ENCODE measurements around the gene EHF. TPM values are rescaled to one million over a fixed set of nuclear protein-coding genes. Genes with fewer than 3 reads are reported as not detected.
A peak's percentile ranks its signal among the peaks of the same experiment; 100 is the strongest.

EHF gene
- total and polyA plus RNA-seq, 8 donors: 9.9 to 53.1 (median 13.9) TPM

DNA sequence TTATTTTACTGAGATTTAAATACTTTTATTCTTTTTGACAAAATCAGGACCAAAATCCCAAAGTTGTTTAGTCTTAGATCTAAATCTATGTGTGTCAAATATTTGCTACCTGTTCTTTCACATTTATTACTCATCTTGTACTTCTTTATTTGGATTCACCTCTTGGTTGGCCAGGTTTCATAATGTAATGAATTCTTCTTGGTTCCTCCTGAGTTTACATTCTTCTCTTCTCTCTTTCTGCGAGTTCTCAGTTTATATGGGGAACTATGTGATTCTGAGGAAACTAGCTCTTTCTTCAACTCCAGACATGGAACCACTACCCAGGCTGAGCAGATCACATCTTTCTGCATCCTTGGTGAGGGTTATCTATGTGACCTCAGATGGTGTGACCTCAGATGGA lies 50.2 kb downstream of the EHF start:
- DNase-seq (no peak), ATAC-seq (no peak)
- H3K9me3 ChIP-seq: peaks cover 0 to 3% of the 10 kb centered on the region in 2 donors
- TF ChIP-seq, protein P1, sequence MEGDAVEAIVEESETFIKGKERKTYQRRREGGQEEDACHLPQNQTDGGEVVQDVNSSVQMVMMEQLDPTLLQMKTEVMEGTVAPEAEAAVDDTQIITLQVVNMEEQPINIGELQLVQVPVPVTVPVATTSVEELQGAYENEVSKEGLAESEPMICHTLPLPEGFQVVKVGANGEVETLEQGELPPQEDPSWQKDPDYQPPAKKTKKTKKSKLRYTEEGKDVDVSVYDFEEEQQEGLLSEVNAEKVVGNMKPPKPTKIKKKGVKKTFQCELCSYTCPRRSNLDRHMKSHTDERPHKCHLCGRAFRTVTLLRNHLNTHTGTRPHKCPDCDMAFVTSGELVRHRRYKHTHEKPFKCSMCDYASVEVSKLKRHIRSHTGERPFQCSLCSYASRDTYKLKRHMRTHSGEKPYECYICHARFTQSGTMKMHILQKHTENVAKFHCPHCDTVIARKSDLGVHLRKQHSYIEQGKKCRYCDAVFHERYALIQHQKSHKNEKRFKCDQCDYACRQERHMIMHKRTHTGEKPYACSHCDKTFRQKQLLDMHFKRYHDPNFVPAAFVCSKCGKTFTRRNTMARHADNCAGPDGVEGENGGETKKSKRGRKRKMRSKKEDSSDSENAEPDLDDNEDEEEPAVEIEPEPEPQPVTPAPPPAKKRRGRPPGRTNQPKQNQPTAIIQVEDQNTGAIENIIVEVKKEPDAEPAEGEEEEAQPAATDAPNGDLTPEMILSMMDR (IDR thresholded peaks at IDR 0.05): no peak
- intact Hi-C loops (cut with DNase I): no loop called here
- no peak overlapping the region for H3K27ac ChIP-seq
- no peaks in the 10 kb centered on the region for H3K36me3 ChIP-seq
- H3K4me3 ChIP-seq: no peak overlapping the region
- H3K27me3 ChIP-seq: no peaks in the 10 kb centered on the region
- H3K4me1 ChIP-seq: no peaks in the 10 kb centered on the region

GRCh38 chr11:34671946-34672345 lies 51.1 kb downstream of the EHF start:
- Histone ChIP-seq H3K4me3 (no peak overlapping the region), H3K4me1 (no peaks in the 10 kb centered on the region), H3K27me3 (no peaks in the 10 kb centered on the region), H3K36me3 (no peaks in the 10 kb centered on the region), H3K27ac (no peak overlapping the region), H3K9me3 (peaks cover 0 to 3% of the 10 kb centered on the region in 2 donors)
- intact Hi-C loops (cut with DNase I): no loop called here
- TF ChIP-seq, protein P1 (IDR thresholded peaks at IDR 0.05): no peak
- ATAC-seq: no peak
- no peak for DNase-seq

- Histone ChIP-seq H3K9me3 (peaks cover 0 to 3% of the 10 kb centered on the region in 2 donors), H3K27ac (no peak overlapping the region), H3K4me3 (no peak overlapping the region), H3K36me3 (no peaks in the 10 kb centered on the region), H3K4me1 (no peaks in the 10 kb centered on the region), H3K27me3 (no peaks in the 10 kb centered on the region)
- no peak for DNase-seq
- intact Hi-C loops (cut with DNase I): no loop called here
- ATAC-seq: no peak
- TF ChIP-seq, protein P1 (IDR thresholded peaks at IDR 0.05): no peak
Observed at GRCh38 chr11:34674038-34674437, 53.1 kb downstream of the EHF start.

- H3K4me1 ChIP-seq: no peaks in the 10 kb centered on the region
- intact Hi-C loops (cut with DNase I): no loop called here
- TF ChIP-seq, protein P1 (IDR thresholded peaks at IDR 0.05): no peak
- no peak for ATAC-seq
- no peaks in the 10 kb centered on the region for H3K36me3 ChIP-seq
- DNase-seq: no peak
- H3K27ac ChIP-seq: no peak overlapping the region
- H3K4me3 ChIP-seq: no peak overlapping the region
- H3K9me3 ChIP-seq: peaks cover 0 to 3% of the 10 kb centered on the region in 2 donors
- no peaks in the 10 kb centered on the region for H3K27me3 ChIP-seq
Observed at GRCh38 chr11:34676227-34676626, 55.3 kb downstream of the EHF start.

DNA sequence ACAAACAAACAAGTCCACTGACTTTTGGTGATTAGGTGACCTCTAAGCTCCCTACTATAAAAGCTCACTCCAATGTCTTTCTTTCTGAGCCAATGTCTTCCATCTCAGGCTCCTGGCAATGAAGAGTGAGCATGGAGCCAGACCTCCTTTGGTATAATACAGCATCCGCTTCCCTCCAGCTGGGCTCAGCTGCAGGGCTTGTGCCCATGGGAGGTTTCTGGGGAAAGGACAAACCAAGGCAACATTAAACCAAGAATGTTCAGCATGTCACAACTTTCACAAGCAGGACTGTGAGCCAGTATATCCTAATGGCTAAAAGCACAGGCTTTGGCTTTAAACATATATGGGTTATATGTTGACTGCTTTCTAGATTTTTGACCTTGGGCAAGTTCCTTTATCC lies 58.8 kb downstream of the EHF start:
- intact Hi-C loops (cut with DNase I): no loop called here
- no peaks in the 10 kb centered on the region for H3K4me1 ChIP-seq
- no peak overlapping the region for H3K27ac ChIP-seq
- DNase-seq (peak in 2 of 4 donors; percentile 19 to 68), ATAC-seq (no peak)
- no peaks in the 10 kb centered on the region for H3K27me3 ChIP-seq
- no peaks in the 10 kb centered on the region for H3K9me3 ChIP-seq
- TF ChIP-seq, protein P1 (IDR thresholded peaks at IDR 0.05): no peak
- no peaks in the 10 kb centered on the region for H3K36me3 ChIP-seq
- no peak overlapping the region for H3K4me3 ChIP-seq

Data from left lung (tissue), 10 donors.